Endothelial cell of umbilical vein (primary cell): ENCODE data around the gene RGS17. TPM values are rescaled to one million over a fixed set of nuclear protein-coding genes. Genes with fewer than 3 reads are reported as not detected.

Source experiments
- BruUV-seq: library from RNA; stranded (reverse); fragments of 400-500 nt; replicated peaks from 2 replicates; lab custom pipeline; 2021; lab: Mats Ljungman, UMichigan
- CTCF ChIA-PET: fragments of 300-600, 350-600 bp; sonication (Branson Sonifier 250); formaldehyde crosslinking; loops from one replicate; lab custom pipeline; 2021; ENCODE audit warnings: antibody characterized with exemption, inconsistent platforms; lab: Charles Lee
- POLR2A ChIA-PET: fragments of 300-600, 350-600 bp; sonication (Branson Sonifier 250); formaldehyde crosslinking; loops from one replicate; lab custom pipeline; 2021; ENCODE audit warnings: antibody characterized with exemption, inconsistent platforms; lab: Charles Lee
- DNase-seq: peaks from one replicate; pipeline ENCODE4 v3.0.0-alpha.2; 2011; ENCODE audit warnings: low read depth, low spot score
- FAIRE-seq: peaks from 2 replicates; lab custom pipeline; 2011; peaks lifted over from hg19 to GRCh38; lab: Jason Lieb, UNC
- H2AFZ ChIP-seq: 2 replicates; pipeline ENCODE4 v1.6.0; 2012; ENCODE audit warnings: low read depth, low read length, control low read depth, inconsistent platforms
- H3K27ac ChIP-seq: 2 replicates; pipeline ENCODE4 v1.5.1; 2011; ENCODE audit warnings: low read depth, mild to moderate bottlenecking, control low read depth, low read length, moderate library complexity; ENCODE audit not compliant: insufficient read depth
- H3K27me3 ChIP-seq, 2 experiments: 2 replicates each; pipeline versions ENCODE4 v1.6.0 to v1.6.1; 2011; ENCODE audit warnings: low read length in 2 of 2, mixed read lengths in 1 of 2; ENCODE audit not compliant: control insufficient read depth in 2 of 2, insufficient read depth in 2 of 2
- H3K36me3 ChIP-seq, 2 experiments: 2 replicates in 1 of 2; 3 replicates in 1 of 2; pipeline ENCODE4 v1.5.1; 2011; ENCODE audit warnings: low read length in 2 of 2, mild to moderate bottlenecking in 1 of 2, moderate library complexity in 1 of 2; ENCODE audit not compliant: control insufficient read depth in 2 of 2, insufficient read depth in 2 of 2; ENCODE audit errors: extremely low read depth in 1 of 2
- H3K4me1 ChIP-seq: 3 replicates; pipeline ENCODE4 v1.5.1; 2011; ENCODE audit warnings: mild to moderate bottlenecking, low read length; ENCODE audit not compliant: control insufficient read depth, insufficient read depth; ENCODE audit errors: extremely low read depth
- H3K4me2 ChIP-seq: 2 replicates; pipeline ENCODE4 v1.6.1; 2011; ENCODE audit warnings: low read length, control low read depth, mixed read lengths; ENCODE audit not compliant: insufficient read depth
- H3K4me3 ChIP-seq, 3 experiments: fragments of 200-600 bp in 1 of 3; sonication (generic), shearing (Covaris generic) in 1 of 3; replicated peaks in 1 of 3; 2 replicates each; pipeline ENCODE4 v1.5.1; 2011 to 2016; ENCODE audit warnings: control low read depth in 3 of 3, low read length in 3 of 3, mild to moderate bottlenecking in 2 of 3, inconsistent platforms in 1 of 3, low read depth in 1 of 3, moderate library complexity in 1 of 3; ENCODE audit not compliant: insufficient read depth in 1 of 3
- H3K79me2 ChIP-seq: 2 replicates; pipeline ENCODE4 v1.6.0; 2012; ENCODE audit warnings: low read length, inconsistent platforms; ENCODE audit not compliant: control insufficient read depth, insufficient read depth
- H3K9ac ChIP-seq: replicated peaks from 2 replicates; pipeline ENCODE3; 2011; ENCODE audit warnings: low read length, control low read depth; ENCODE audit not compliant: insufficient read depth; ENCODE audit errors: extremely low read depth
- H3K9me1 ChIP-seq: replicated peaks from 3 replicates; pipeline ENCODE4 v1.6.0; 2011; ENCODE audit warnings: mild to moderate bottlenecking, low read length; ENCODE audit not compliant: control insufficient read depth, insufficient read depth; ENCODE audit errors: extremely low read depth
- H3K9me3 ChIP-seq: replicated peaks from 2 replicates; pipeline ENCODE4 v1.5.1; 2012; ENCODE audit warnings: low read length, inconsistent platforms; ENCODE audit not compliant: control insufficient read depth, insufficient read depth
- H4K20me1 ChIP-seq: replicated peaks from 2 replicates; pipeline ENCODE3; 2011; ENCODE audit warnings: mild to moderate bottlenecking, low read length; ENCODE audit not compliant: control insufficient read depth, insufficient read depth; ENCODE audit errors: extremely low read depth
- EZH2 ChIP-seq: IDR thresholded peaks from 2 replicates; pipeline ENCODE4 v1.6.1; 2012; ENCODE audit warnings: borderline replicate concordance, low read depth, mild to moderate bottlenecking, moderate library complexity, low read length, inconsistent platforms; ENCODE audit not compliant: severe bottlenecking
- FOS ChIP-seq: IDR thresholded peaks from 2 replicates; pipeline ENCODE4 v1.6.1; 2011; ENCODE audit warnings: mild to moderate bottlenecking, low read length, moderate library complexity, borderline replicate concordance; ENCODE audit not compliant: insufficient read depth
- GATA2 ChIP-seq: IDR thresholded peaks from 2 replicates; pipeline ENCODE4 v1.7.0; 2011; ENCODE audit warnings: low read depth, mild to moderate bottlenecking, moderate library complexity, mixed read lengths, low read length; ENCODE audit not compliant: insufficient read length, insufficient read depth
- JUN ChIP-seq: IDR thresholded peaks from 2 replicates; pipeline ENCODE4 v1.6.1; 2011; ENCODE audit warnings: borderline replicate concordance, low read depth; ENCODE audit not compliant: insufficient read length, insufficient read depth
- MYC ChIP-seq: IDR thresholded peaks from one replicate; pipeline ENCODE4 v1.6.1; 2011; ENCODE audit warnings: mild to moderate bottlenecking, low read depth, low read length
- POLR2A ChIP-seq: IDR thresholded peaks from 2 replicates; pipeline ENCODE4 v1.6.1; 2012; ENCODE audit warnings: low read depth, mild to moderate bottlenecking, control low read depth, low read length
- POLR2AphosphoS5 ChIP-seq: IDR thresholded peaks from 2 replicates; pipeline ENCODE4 v1.6.1; 2012; ENCODE audit warnings: low read depth, mild to moderate bottlenecking, control low read depth, low read length, moderate library complexity; ENCODE audit not compliant: insufficient read depth
- dilution Hi-C: fragments of 300-500 bp; cut with MboI; formaldehyde crosslinking; loops from one replicate; pipeline ENCODE4 v1.15.0; 2019; ENCODE audit warnings: low sequenced_read_pairs; ENCODE audit not compliant: extremely low pct_ligation_motif_present
- intact Hi-C: fragments of 100-400 bp; cut with micrococcal nuclease; formaldehyde crosslinking; loops from one replicate; pipeline ENCODE4 v1.10.0; 2022
- polyA plus RNA-seq, 4 experiments: library from polyadenylated mRNA; depleted of rRNA in 3 of 4; stranded (reverse) in 3 of 4; unstranded in 1 of 4; fragments of >200 nt; gene quantifications; 2 replicates each; pipeline versions ENCODE4 v1.2.1 to v1.2.3, GENCODE V29; 2011 to 2012; ENCODE audit warnings: missing spikeins in 1 of 4
- total RNA-seq: library from RNA; stranded (reverse); gene quantifications from 2 replicates; pipeline ENCODE4 v1.2.3, GENCODE V29; 2021
- TF ChIP-seq, protein P1 (sequence below): IDR thresholded peaks from 2 replicates; pipeline ENCODE4 v1.6.1; 2011; ENCODE audit not compliant: insufficient read depth, insufficient read length
- TF ChIP-seq, protein P2 (sequence below), 2 donors: IDR thresholded peaks; 1 replicate in 1 of 2; 2 replicates in 1 of 2; pipeline ENCODE4 v1.5.1; 2011; ENCODE audit warnings: low read length in 2 of 2, mild to moderate bottlenecking in 2 of 2, moderate library complexity in 2 of 2, control low read depth in 1 of 2, inconsistent platforms in 1 of 2, low read depth in 1 of 2; ENCODE audit not compliant: insufficient read depth in 1 of 2; ENCODE audit errors: extremely low read depth in 1 of 2

Gene RGS17
- total and polyA plus RNA-seq, 2 donors (not counting 3 experiments of a cell fraction or from before 2014, with no cell fraction given), result 0.40 to 1.1 TPM

DNA sequence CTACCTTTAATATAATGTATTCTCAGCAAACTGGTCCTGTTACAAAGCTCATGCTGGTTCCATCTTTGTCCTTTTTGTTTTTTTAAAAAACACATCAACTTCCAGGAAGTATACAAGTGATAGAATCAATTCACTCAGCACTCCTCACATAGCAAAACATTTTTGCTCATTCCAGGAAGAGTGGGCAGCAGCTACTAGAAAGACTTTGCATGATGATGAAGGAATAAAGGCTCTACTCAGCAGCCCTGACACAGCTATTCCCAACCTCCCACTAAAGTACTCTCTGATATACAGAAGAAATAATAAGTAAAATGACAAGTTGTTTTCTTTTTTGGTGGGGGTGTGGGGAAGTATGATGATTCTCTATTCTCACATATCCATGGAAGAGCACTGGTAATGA, 61.2 kb downstream of the RGS17 start:
- BruUV-seq, result no TSS peak
- no peak for FAIRE-seq

DNA sequence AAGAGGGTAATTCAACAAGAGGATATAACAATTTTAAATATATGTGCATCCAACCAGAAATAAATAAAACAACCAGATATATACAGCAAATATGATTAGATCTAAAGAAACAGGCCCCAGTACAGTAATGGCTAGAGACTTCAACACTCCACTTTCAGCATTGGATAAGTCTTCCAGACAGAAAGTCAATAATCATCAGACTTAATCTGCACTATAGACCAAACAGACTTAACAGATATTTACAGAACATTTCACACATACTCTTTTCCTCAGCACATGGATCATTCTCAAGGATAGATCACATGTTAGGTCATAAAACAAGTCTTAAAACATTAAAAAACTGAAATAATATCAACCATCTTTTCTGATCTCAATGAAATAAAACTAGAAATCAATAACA, 65.9 kb downstream of the RGS17 start:
- intact Hi-C loops (no loop called here), dilution Hi-C loops (no loop called here)
- no peak for FAIRE-seq
- no peak overlapping the region for H2AFZ ChIP-seq
- H3K4me1 ChIP-seq, result no peaks in the 10 kb centered on the region
- no peak overlapping the region for H3K4me2 ChIP-seq
- no peaks in the 10 kb centered on the region for H3K9me3 ChIP-seq
- BruUV-seq, result no TSS peak
- H3K27me3 ChIP-seq, result no peaks in the 10 kb centered on the region
- H3K9ac ChIP-seq, result no peak overlapping the region
- no peaks in the 10 kb centered on the region for H3K9me1 ChIP-seq
- no peaks in the 10 kb centered on the region for H3K36me3 ChIP-seq
- TF ChIP-seq, protein P1, sequence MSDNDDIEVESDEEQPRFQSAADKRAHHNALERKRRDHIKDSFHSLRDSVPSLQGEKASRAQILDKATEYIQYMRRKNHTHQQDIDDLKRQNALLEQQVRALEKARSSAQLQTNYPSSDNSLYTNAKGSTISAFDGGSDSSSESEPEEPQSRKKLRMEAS, result no peak
- TF ChIP-seq MYC (no peak), POLR2AphosphoS5 (no peak), FOS (no peak), GATA2 (no peak), JUN (no peak), POLR2A (no peak), EZH2 (no peak)
- TF ChIP-seq, protein P2, sequence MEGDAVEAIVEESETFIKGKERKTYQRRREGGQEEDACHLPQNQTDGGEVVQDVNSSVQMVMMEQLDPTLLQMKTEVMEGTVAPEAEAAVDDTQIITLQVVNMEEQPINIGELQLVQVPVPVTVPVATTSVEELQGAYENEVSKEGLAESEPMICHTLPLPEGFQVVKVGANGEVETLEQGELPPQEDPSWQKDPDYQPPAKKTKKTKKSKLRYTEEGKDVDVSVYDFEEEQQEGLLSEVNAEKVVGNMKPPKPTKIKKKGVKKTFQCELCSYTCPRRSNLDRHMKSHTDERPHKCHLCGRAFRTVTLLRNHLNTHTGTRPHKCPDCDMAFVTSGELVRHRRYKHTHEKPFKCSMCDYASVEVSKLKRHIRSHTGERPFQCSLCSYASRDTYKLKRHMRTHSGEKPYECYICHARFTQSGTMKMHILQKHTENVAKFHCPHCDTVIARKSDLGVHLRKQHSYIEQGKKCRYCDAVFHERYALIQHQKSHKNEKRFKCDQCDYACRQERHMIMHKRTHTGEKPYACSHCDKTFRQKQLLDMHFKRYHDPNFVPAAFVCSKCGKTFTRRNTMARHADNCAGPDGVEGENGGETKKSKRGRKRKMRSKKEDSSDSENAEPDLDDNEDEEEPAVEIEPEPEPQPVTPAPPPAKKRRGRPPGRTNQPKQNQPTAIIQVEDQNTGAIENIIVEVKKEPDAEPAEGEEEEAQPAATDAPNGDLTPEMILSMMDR (IDR thresholded peaks at IDR 0.05; ENCODE audit: extremely low read depth in 1 of 2, insufficient read depth in 1 of 2, low read depth in 1 of 2, low read length in 2 of 2), result no peak
- H3K27ac ChIP-seq, result no peak overlapping the region
- no peak for DNase-seq
- no peak overlapping the region for H3K4me3 ChIP-seq
- no peaks in the 10 kb centered on the region for H3K79me2 ChIP-seq
- ChIA-PET POLR2A (no interaction called here), CTCF (no interaction called here)
- no peaks in the 10 kb centered on the region for H4K20me1 ChIP-seq

More for the DNA sequence above, 61.2 kb downstream of the RGS17 start:
- TF ChIP-seq POLR2AphosphoS5, result no peak
- TF ChIP-seq FOS, result no peak
- TF ChIP-seq, protein P1, result no peak
- intact Hi-C loops (no loop called here), dilution Hi-C loops (no loop called here)
- Histone ChIP-seq H3K36me3 (no peaks in the 10 kb centered on the region), H3K4me3 (no peak overlapping the region), H3K27ac (no peak overlapping the region), H4K20me1 (no peaks in the 10 kb centered on the region), H3K9me1 (no peaks in the 10 kb centered on the region), H3K79me2 (no peaks in the 10 kb centered on the region), H3K4me1 (no peaks in the 10 kb centered on the region), H3K27me3 (no peaks in the 10 kb centered on the region), H3K4me2 (no peak overlapping the region), H2AFZ (no peak overlapping the region), H3K9me3 (no peaks in the 10 kb centered on the region), H3K9ac (no peak overlapping the region)
- ChIA-PET CTCF (no interaction called here), POLR2A (no interaction called here)
- DNase-seq, result no peak
